Muscle of arm (tissue), 14 donors: Measurements from ENCODE around the gene RAB11FIP2. TPM values are rescaled to one million over a fixed set of nuclear protein-coding genes. Genes with fewer than 3 reads are reported as not detected.
"Not testable (repeated sequence)": the region's sequence is repeated elsewhere in the genome, so short reads cannot be mapped to it uniquely, and the experiment has no call there.

ENCODE experiments used
- DNase-seq: peaks from one replicate; pipeline ENCODE4 v3.0.0-alpha.2; 2013
- long read RNA-seq, 11 donors: transcript quantifications; one replicate each; lab custom pipeline, GENCODE V29; 2026
- polyA plus RNA-seq, 12 donors: library from polyadenylated mRNA; unstranded; fragments of 120-200 nt; gene quantifications; one replicate each; pipeline ENCODE4 v1.2.1, GENCODE V29; 2013; ENCODE audit not compliant: insufficient read length in 12 of 12

The RAB11FIP2 gene, protein sequence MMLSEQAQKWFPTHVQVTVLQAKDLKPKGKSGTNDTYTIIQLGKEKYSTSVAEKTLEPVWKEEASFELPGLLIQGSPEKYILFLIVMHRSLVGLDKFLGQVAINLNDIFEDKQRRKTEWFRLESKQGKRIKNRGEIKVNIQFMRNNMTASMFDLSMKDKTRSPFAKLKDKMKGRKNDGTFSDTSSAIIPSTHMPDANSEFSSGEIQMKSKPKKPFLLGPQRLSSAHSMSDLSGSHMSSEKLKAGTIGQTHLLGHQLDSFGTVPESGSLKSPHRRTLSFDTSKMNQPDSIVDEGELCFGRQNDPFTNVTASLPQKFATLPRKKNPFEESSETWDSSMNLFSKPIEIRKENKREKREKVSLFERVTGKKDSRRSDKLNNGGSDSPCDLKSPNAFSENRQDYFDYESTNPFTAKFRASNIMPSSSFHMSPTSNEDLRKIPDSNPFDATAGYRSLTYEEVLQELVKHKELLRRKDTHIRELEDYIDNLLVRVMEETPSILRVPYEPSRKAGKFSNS
- 10 to 100 TPM in 11 of 12 donors, not detected in 1; 20.5 to 39.2 (median 22.1) TPM for polyA plus RNA-seq
- long read RNA-seq, donor 1, full-length matches to known transcripts: 6 of 6 reads
- long read RNA-seq, donor 1, partial matches to known transcripts: 0 of 6 reads
- long read RNA-seq, donor 1, other reads (novel, unspliced or antisense): 0 of 6 reads
- long read RNA-seq, donor 2, full-length matches to known transcripts: 3 of 3 reads
- long read RNA-seq, donor 2, partial matches to known transcripts: 0 of 3 reads
- long read RNA-seq, donor 2, other reads (novel, unspliced or antisense): 0 of 3 reads
- long read RNA-seq, donor 3, full-length matches to known transcripts: 1 of 1 reads
- long read RNA-seq, donor 3, partial matches to known transcripts: 0 of 1 reads
- long read RNA-seq, donor 3, other reads (novel, unspliced or antisense): 0 of 1 reads
- long read RNA-seq, donor 4, partial matches to known transcripts: 0 of 1 reads
- long read RNA-seq, donor 4, other reads (novel, unspliced or antisense): 0 of 1 reads
- long read RNA-seq, donor 5: 0 reads
- long read RNA-seq, donor 6, full-length matches to known transcripts: 5 of 5 reads
- long read RNA-seq, donor 6, partial matches to known transcripts: 0 of 5 reads
- long read RNA-seq, donor 6, other reads (novel, unspliced or antisense): 0 of 5 reads
- long read RNA-seq, donor 7, full-length matches to known transcripts: 2 of 2 reads
- long read RNA-seq, donor 7, partial matches to known transcripts: 0 of 2 reads
- long read RNA-seq, donor 7, other reads (novel, unspliced or antisense): 0 of 2 reads
- long read RNA-seq, donor 8, full-length matches to known transcripts: 7 of 7 reads
- long read RNA-seq, donor 8, partial matches to known transcripts: 0 of 7 reads
- long read RNA-seq, donor 8, other reads (novel, unspliced or antisense): 0 of 7 reads
- long read RNA-seq, donor 9, full-length matches to known transcripts: 3 of 3 reads
- long read RNA-seq, donor 9, partial matches to known transcripts: 0 of 3 reads
- long read RNA-seq, donor 9, other reads (novel, unspliced or antisense): 0 of 3 reads
- long read RNA-seq, donor 10, full-length matches to known transcripts: 5 of 5 reads
- long read RNA-seq, donor 10, partial matches to known transcripts: 0 of 5 reads
- long read RNA-seq, donor 10, other reads (novel, unspliced or antisense): 0 of 5 reads
- long read RNA-seq, donor 11, full-length matches to known transcripts: 4 of 15 reads
- long read RNA-seq, donor 11, partial matches to known transcripts: 11 of 15 reads
- long read RNA-seq, donor 11, other reads (novel, unspliced or antisense): 0 of 15 reads

DNA sequence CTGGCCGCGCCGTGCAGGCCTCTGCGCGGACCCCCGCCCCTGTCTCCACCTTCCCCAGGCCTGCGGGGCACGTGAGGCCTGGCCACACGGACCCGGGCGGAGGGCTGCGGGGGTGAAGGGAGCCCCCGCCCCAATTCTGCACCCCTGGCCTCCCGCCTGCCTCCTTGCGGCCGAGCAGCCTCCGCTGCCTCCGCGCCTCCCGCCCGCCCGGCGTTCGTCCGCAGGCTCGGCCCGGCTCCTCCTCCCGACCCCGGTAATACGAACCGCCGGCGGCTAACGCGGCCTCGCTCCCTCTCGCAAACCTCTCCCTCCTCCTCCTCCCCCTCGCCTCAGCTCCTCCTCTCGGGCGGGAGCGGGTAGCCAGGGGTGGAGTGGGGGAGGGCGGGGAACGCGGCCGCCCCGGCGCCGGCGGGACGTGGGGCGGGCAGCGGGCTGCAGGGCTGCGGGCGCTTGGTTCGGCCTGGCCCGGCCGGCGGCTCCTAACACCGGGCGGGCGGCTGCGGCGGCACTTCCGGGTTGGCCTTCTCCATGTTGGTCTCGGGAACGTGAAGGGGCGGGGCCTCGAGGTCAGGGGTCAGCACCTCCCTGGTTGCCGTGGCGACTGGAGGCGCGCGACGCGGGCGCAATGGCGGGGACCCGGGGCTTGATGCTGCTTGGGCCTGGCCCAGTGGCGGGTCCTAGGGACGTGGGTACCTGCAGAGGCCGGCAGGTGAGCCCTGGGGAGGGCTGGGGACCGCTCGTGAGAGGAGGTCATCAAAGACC lies at the start of gene RAB11FIP2:
TSS of gene RAB11FIP2 (minus strand) at position 547 of the 762 bp plus-strand sequence. CDS start 778 bp downstream, outside the sequence.
- peak; percentile 93 for DNase-seq

GRCh38 chr10:118096022-118096421 lies 49.3 kb upstream of the RAB11FIP2 start:
- DNase-seq: no peak

GRCh38 chr10:118092209-118092608 lies 45.5 kb upstream of the RAB11FIP2 start:
- DNase-seq: no peak

DNA sequence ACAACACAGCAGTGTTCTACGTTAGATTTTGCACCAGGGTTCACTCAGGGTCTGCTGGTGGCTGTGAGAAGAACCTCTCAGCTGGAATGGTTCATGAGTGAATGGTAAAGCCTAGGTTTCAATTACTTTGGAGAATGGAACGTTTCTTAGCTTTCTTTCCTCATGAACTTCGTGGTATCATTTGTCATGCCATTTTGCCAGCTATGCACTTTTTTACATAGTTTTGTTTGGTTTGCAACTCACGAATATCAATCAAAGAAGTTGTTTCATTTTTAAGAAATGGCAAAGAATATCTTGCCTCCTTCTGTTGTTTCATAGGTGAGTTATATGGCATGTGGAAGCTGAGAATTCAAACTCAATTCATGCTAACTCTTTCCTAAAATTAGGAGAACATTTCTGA lies 34.1 kb upstream of the RAB11FIP2 start:
- no peak for DNase-seq

DNA sequence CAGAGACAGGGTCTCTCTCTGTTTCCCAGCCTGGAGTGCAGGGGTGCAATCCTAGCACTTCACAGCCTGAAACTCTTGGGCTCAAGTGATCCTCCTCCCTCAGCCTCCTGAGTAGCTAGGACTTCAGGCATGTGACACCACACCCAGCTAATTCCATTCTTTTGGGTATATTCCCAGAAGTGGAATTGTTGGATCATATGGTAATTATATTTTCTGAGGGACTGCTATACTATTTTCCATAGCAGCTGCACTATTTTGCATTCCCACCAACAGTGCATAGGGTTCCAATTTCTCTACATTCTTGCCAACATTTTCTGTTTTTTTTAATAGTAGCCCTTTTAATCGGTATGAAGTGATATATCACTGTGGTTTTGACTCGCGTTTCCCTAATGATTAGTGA lies 30.0 kb upstream of the RAB11FIP2 start:
- DNase-seq: peak; percentile 59

DNA sequence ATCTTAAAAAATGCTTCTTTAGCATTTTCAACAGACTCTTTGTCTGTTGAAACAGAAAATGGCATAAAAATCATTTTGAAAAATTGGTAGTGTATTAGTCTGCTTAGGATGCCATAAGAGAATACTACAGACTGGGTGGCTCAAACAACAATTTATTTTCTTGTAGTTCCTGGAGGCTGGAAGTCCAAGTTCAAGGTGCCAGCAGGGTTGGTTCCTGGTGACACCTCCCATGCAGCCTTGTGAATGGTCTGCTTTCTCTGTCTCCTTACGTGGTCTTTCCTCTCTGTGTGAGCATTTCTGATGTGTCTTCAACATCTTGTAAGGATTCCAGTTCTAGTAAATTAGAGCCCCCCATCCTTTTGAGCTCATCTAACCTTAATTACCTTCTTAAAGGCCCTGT lies 26.1 kb upstream of the RAB11FIP2 start:
- DNase-seq: no peak

- DNase-seq: not testable (repeated sequence)
These were observed 20.6 kb upstream of the RAB11FIP2 start for GRCh38 chr10:118067389-118067788.

- no peak for DNase-seq
These were observed 16.1 kb upstream of the RAB11FIP2 start for GRCh38 chr10:118062798-118063238.

GRCh38 chr10:118058371-118058770 lies 11.6 kb upstream of the RAB11FIP2 start:
- DNase-seq: no peak

GRCh38 chr10:118057361-118057760 lies 10.6 kb upstream of the RAB11FIP2 start:
- no peak for DNase-seq

- DNase-seq: no peak
These were observed 7.6 kb upstream of the RAB11FIP2 start for GRCh38 chr10:118054383-118054782.

DNA sequence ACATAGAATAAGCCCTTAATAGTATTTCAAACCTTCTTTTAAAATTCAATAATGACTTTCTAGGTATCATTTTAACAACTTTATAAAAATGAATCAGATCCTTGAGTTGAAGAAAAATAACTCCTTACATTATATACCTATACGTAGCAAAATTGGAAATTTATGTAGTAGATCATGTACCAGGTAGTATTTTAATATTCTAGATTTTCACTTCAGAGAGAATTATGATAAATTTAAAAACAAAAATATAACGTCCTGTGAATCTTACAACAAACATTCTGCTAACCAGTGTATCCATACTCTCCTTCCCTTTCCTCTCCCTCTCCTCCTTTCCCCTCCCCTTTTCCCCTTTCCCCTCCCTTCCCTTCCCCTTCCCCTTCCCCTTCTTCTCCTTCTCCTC lies 6.1 kb upstream of the RAB11FIP2 start:
- DNase-seq: no peak

DNA sequence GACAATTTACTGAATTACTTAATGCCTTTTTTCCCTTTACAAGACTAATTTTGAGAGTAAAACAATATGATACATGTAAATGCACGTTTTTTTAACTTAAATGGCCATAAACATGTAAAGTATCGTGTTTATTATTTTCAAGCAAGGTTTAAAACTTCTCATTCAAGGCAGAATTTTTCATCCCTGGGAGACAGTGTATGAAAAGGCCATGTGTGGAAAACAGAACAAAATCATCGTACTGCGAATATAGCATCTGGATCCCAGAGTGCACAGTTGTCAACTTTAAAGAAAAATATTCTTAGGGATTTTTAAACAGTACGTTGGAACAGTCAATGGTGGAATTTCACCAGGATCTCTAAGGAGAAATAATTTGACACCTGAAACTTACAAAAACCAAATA lies 1.1 kb upstream of the RAB11FIP2 start:
- DNase-seq: no peak

DNA sequence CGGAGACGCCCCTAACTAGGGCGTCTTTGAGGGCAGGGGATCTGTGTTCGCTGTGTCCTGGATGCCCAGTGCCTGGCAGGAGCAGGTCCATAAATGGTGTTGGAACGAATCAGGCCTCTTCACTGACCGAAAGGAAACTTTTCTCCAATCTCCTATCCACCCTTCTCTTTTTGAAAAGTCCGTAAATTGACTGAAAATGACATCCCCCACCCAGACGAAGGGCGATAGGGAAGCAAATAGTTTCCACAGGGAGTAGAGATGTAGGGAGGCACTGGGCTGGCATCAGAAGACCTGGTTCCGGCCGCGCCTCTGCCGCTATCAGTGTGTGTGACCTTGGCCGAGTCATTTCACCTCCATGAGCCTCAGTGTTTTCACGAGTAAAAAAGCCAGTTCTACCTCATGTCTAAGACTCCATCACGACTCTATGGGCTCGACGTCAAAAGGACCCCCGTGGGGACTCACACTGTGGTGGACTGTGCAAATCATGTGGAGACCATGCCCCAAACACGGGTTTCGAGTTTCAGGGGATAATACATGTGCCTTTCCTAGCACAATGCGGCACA lies 497 bp upstream of the RAB11FIP2 start:
- DNase-seq: peak; percentile 46

DNA sequence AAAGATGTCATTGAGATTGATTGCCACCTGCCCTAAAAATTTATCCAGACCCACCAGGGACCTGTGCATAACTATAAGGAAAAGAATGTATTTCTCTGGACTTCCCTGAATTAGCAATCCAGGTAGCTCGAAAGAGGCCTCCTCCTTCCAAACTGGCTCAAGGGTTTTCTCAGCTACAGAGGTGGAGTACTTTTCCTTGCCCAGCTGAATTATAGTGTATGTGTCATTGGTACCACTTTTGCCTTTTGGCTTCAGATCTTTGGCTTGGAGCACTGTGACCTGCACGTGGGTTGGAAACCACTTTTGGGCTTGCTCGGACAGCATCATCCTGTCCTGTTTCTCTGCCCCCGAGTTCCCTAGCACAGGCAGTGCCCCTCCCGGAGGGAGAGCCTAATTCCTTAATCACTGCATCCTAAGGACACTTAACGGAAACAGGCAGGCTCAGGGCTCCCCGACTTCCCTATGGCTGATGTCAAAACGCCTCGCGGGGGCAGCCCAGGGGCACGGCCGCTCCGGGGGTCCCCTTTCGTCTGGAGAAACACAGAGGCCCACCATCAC lies 825 bp downstream of the RAB11FIP2 start:
- DNase-seq: peak; percentile 52

DNA sequence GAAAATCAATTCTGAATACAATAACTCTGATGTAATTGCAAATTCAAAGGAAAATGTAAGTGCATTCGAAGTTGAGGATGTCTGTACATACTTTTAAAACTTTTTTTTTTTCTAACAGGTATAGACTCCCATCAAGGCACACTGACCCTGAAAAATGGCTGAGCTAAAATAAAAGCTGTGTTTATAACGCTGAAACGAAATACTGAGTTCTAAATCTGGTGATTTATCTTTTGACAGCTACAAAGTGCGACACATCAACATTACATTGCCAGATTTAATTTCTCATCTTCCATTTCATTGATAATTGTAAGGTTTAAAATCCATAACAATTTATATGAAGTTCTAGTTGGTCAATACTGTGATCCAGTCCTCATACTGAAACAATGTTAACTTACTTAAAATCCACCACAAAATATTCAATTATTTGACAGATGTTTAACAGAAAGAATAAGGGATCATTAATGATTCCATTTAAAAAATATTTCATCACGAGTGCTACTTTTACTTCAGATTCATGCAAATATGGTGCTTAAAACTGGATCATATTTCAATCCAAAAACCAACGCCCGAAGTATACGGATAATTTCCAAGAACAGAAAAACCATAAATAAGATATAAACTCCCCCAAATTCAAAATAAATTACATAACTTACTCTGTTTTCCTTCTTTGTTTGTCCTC lies 1.4 kb downstream of the RAB11FIP2 start:
- DNase-seq: no peak

DNA sequence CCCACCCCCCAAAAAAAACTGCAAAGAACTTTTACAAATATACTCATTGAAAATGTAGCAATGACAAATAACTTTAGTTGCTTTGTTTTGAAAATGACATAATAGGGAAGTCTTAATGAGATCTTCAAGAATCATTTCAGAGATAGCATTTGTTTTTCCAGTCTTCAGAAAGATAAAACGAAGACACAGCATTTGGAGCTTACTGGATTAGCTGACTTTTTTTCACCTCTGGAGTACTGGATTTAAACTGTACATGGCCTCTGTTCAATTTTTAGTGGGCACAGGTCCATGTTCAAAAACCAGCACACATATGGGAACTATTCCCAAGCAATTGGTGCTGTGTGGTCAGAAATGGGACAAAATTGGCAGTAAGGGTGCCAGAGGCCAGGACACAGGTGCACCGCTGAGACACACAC lies 3.9 kb downstream of the RAB11FIP2 start:
- no peak for DNase-seq

DNA sequence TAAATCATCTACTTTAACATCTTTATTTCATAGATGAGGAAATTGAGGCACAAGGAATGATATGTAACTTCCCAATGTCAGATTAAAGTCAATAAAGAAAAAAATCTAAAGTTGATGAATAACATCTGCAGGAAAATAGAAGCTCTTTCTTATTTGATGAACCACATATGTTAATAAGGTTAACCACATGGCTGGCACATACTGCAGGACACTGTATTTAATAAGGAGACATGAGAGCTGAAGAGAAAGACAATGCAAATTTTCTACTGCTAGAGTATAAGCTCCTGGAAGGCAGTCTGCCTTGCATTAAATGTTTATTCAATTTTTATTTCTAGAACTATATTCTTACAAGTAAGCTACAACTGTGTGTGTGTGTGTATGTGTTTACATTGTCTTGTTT lies 4.4 kb downstream of the RAB11FIP2 start:
- DNase-seq: no peak
